Gastrocnemius medialis (tissue), 4 donors: Measurements from ENCODE around the gene TMEM125.

Experiments
- CTCF ChIP-seq, 5 experiments: fragments of 450-650 bp in 3 of 5; fragments of 200-600 bp in 2 of 5; sonication (generic) in 2 of 5; IDR thresholded peaks in 4 of 5; conservative IDR thresholded peaks in 1 of 5; 1 replicate in 4 of 5; 2 replicates in 1 of 5; pipeline ENCODE4 v1.5.1; 2016 to 2019; ENCODE audit warnings: antibody characterized with exemption in 5 of 5, mild to moderate bottlenecking in 3 of 5, moderate library complexity in 3 of 5
- POLR2A ChIP-seq, 2 donors: fragments of 450-650 bp; IDR thresholded peaks; one replicate each; pipeline ENCODE4 v1.6.1; 2017; ENCODE audit warnings: antibody characterized with exemption in 2 of 2, mild to moderate bottlenecking in 2 of 2, moderate library complexity in 2 of 2

GRCh38 chr1:43303471-43304313 lies 33.9 kb downstream of the TMEM125 start:
- TF ChIP-seq CTCF (IDR thresholded peaks at IDR 0.05 in 4 of 5, conservative IDR thresholded peaks at IDR 0.05 in 1 of 5) = no peak
- TF ChIP-seq POLR2A (IDR thresholded peaks at IDR 0.05) = no peak
